HG03378 (cell line): ENCODE measurements around the gene ERC2.

ENCODE experiments used
- ATAC-seq: cut with Tn5 transposase; IDR thresholded peaks from one replicate; pipeline ENCODE4 v1.9.1; 2021; ENCODE audit warnings: mild to moderate bottlenecking, moderate library complexity; ENCODE audit not compliant: unreplicated experiment

The ERC2 gene

GRCh38 chr3:56130036-56130435, 338.2 kb downstream of the ERC2 start:
- no peak for ATAC-seq

- no peak for ATAC-seq
Measured at GRCh38 chr3:56126632-56127031, 341.6 kb downstream of the ERC2 start.

GRCh38 chr3:56125358-56126005, 342.8 kb downstream of the ERC2 start:
- ATAC-seq = no peak

- ATAC-seq = no peak
Measured at GRCh38 chr3:56124546-56124945, 343.7 kb downstream of the ERC2 start.

GRCh38 chr3:56123487-56123886, 344.8 kb downstream of the ERC2 start:
- ATAC-seq = no peak

GRCh38 chr3:56122911-56123310, 345.4 kb downstream of the ERC2 start:
- no peak for ATAC-seq

- ATAC-seq = no peak
Measured at GRCh38 chr3:56121716-56122115, 346.6 kb downstream of the ERC2 start.

- ATAC-seq = no peak
Measured at GRCh38 chr3:56119575-56120349, 348.5 kb downstream of the ERC2 start.

- no peak for ATAC-seq
Measured at GRCh38 chr3:56118968-56119367, 349.3 kb downstream of the ERC2 start.

- no peak for ATAC-seq
Measured at GRCh38 chr3:56115698-56116097, 352.6 kb downstream of the ERC2 start.

- no peak for ATAC-seq
Measured at GRCh38 chr3:56115199-56115598, 353.1 kb downstream of the ERC2 start.

GRCh38 chr3:56113908-56114307, 354.4 kb downstream of the ERC2 start:
- ATAC-seq = no peak

- ATAC-seq = no peak
Measured at GRCh38 chr3:56113231-56113630, 355.0 kb downstream of the ERC2 start.

GRCh38 chr3:56111606-56112304, 356.5 kb downstream of the ERC2 start:
- no peak for ATAC-seq

- ATAC-seq = no peak
Measured at GRCh38 chr3:56110886-56111285, 357.4 kb downstream of the ERC2 start.

GRCh38 chr3:56107157-56107556, 361.1 kb downstream of the ERC2 start:
- ATAC-seq = no peak

GRCh38 chr3:56102032-56102431, 366.2 kb downstream of the ERC2 start:
- ATAC-seq = no peak

- no peak for ATAC-seq
Measured at GRCh38 chr3:56101576-56101975, 366.7 kb downstream of the ERC2 start.

- no peak for ATAC-seq
Measured at GRCh38 chr3:56096999-56097398, 371.3 kb downstream of the ERC2 start.

GRCh38 chr3:56094170-56094569, 374.1 kb downstream of the ERC2 start:
- ATAC-seq = no peak

GRCh38 chr3:56089739-56090138, 378.5 kb downstream of the ERC2 start:
- no peak for ATAC-seq
